Posterior vena cava (tissue), 2 donors: ENCODE measurements around the gene DCAF16. TPM values are rescaled to one million over a fixed set of nuclear protein-coding genes. Genes with fewer than 3 reads are reported as not detected.
"Not testable (repeated sequence)": the region's sequence is repeated elsewhere in the genome, so short reads cannot be mapped to it uniquely, and the experiment has no call there.

Experiments
- DNase-seq: peaks from one replicate; pipeline ENCODE4 v3.0.0-alpha.2; 2020; ENCODE audit warnings: low spot score
- intact Hi-C, 2 donors: fragments of 100-400 bp; cut with DNase I; formaldehyde crosslinking; loops; one replicate each; pipeline versions ENCODE4 v1.14.1 to v1.14.2; 2022 to 2023
- long read RNA-seq, 2 donors: library from polyadenylated mRNA; unstranded; transcript quantifications; one replicate each; pipeline ENCODE4 v2.0.0, GENCODE V29; 2020 to 2021
- total RNA-seq, 2 donors: library from RNA; stranded (reverse); fragmentation: NEBNext Ultra II Directional; extraction: Animal tissue kit (Norgen Biotek cat#: 25700); gene quantifications; one replicate each; pipeline ENCODE4 v1.2.1, GENCODE V29; 2021
- donor health status: DM: yes; HTN: yes; CAD: no.
- donor health status: DM: yes; HTN: yes; CAD: no.

DCAF16 gene
- 10 to 100 TPM; 25.1 to 25.9 TPM for total RNA-seq
- long read RNA-seq, donor 1, full-length matches to known transcripts = 1 of 2 reads
- long read RNA-seq, donor 1, partial matches to known transcripts = 0 of 2 reads
- long read RNA-seq, donor 1, other reads (novel, unspliced or antisense) = 1 of 2 reads
- long read RNA-seq, donor 2, full-length matches to known transcripts = 11 of 22 reads
- long read RNA-seq, donor 2, partial matches to known transcripts = 1 of 22 reads
- long read RNA-seq, donor 2, other reads (novel, unspliced or antisense) = 10 of 22 reads

- DNase-seq = peak; percentile 100
- intact Hi-C loops = loop anchor here in 1 of 2 donors (10.0 kb wide), 1 partner anchor 214 kb away; the partner anchor contains the start of gene LCORL
Observed at GRCh38 chr4:17810260-17811077, at the start of gene DCAF16, which contains the start of gene NCAPG. TSS of gene DCAF16 (minus strand) at chr4:17810757. CDS start at chr4:17804141, 6,616 bp downstream. TSS of gene NCAPG (plus strand) at chr4:17810979. CDS start at chr4:17811078, 99 bp downstream.

DNA sequence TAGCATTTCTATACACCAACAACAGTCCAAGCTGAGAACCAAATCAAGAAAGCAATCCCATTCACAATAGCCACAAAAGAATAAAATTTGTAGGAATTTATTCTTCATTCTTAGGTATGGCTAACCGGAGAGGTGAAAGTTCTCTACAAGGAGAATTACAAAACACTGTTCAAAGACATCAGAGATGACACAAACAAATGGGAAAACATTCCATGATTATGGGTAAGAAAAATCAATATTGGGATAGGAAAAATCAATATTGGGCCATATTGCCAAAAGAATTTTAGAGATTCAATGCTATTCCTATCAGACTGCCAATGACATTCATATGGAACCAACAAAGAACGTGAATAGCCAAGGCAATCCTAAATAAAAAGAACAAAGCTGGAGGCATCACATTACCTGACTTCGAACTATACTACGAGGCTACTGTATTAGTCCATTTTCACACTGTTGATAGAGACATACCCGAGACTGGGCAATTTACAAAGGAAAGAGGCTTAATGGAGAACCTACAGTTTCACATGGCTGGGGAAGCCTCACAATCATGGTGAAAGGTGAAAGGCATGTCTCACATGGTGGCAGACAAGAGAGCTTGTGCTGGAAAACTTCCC, 49.3 kb upstream of the DCAF16 start:
- intact Hi-C loops = no loop called here

DNA sequence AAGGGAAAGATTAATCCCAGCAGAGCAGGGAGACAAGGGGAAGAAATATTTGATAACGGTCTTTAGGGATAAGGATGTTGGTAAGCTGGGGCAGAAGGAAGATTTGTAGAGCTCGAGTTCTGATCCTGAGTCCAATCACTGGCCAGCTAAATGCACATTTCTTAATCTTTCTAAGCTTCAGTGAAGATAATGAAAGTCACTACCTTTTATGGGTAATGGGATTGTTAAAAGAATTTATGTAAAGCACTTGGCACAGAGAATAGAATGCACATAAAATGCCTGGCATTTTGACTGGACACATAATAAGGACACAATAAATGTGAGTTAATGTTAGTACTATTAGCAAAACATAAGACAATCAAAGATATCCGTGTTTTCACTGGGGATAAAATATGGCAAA, 43.5 kb upstream of the DCAF16 start:
- no peak for DNase-seq
- intact Hi-C loops = no loop called here

More for the DNA sequence above, 49.3 kb upstream of the DCAF16 start:
- no peak for DNase-seq

- intact Hi-C loops = no loop called here
- no peak for DNase-seq
Observed at GRCh38 chr4:17851959-17852358, 41.4 kb upstream of the DCAF16 start.

DNA sequence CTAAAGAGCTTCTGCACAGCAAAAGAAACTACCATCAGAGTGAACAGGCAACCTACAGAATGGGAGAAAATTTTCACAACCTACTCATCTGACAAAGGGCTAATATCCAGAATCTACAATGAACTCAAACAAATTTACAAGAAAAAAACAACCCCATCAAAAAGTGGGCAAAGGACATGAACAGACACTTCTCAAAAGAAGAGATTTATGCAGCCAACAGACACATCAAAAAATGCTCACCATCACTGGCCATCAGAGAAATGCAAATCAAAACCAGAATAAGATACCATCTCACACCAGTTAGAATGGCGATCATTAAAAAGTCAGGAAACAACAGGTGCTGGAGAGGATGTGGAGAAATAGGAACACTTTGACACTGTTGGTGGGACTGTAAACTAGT, 39.7 kb upstream of the DCAF16 start:
- DNase-seq, intact Hi-C loops: not testable (repeated sequence)

GRCh38 chr4:17846266-17846665, 35.7 kb upstream of the DCAF16 start:
- intact Hi-C loops = no loop called here
- DNase-seq = no peak

GRCh38 chr4:17823871-17824669, 13.5 kb upstream of the DCAF16 start:
- no peak for DNase-seq
- intact Hi-C loops = loop anchor here in 1 of 2 donors (10.0 kb wide), 1 partner anchor 771 kb away; no protein-coding TSS in a partner anchor

GRCh38 chr4:17817027-17817426, 6.5 kb upstream of the DCAF16 start:
- DNase-seq = no peak
- intact Hi-C loops = loop anchor here in 1 of 2 donors (10.0 kb wide), 1 partner anchor 208 kb away; the partner anchor contains the start of gene LCORL

GRCh38 chr4:17816142-17816541, 5.6 kb upstream of the DCAF16 start:
- intact Hi-C loops = loop anchor here in 1 of 2 donors (10.0 kb wide), 1 partner anchor 209 kb away; the partner anchor contains the start of gene LCORL
- peak; percentile 59 for DNase-seq

- DNase-seq = no peak
- intact Hi-C loops = loop anchor here in 1 of 2 donors (10.0 kb wide), 1 partner anchor 211 kb away; the partner anchor contains the start of gene LCORL
Observed at GRCh38 chr4:17814140-17814539, 3.6 kb upstream of the DCAF16 start.

- intact Hi-C loops = loop anchor here in 1 of 2 donors (10.0 kb wide), 1 partner anchor 212 kb away; the partner anchor contains the start of gene LCORL
- no peak for DNase-seq
Observed at GRCh38 chr4:17812801-17813200, 2.2 kb upstream of the DCAF16 start.

GRCh38 chr4:17812125-17812524, 1.6 kb upstream of the DCAF16 start:
- intact Hi-C loops = loop anchor here in 1 of 2 donors (10.0 kb wide), 1 partner anchor 213 kb away; the partner anchor contains the start of gene LCORL
- DNase-seq = no peak

DNA sequence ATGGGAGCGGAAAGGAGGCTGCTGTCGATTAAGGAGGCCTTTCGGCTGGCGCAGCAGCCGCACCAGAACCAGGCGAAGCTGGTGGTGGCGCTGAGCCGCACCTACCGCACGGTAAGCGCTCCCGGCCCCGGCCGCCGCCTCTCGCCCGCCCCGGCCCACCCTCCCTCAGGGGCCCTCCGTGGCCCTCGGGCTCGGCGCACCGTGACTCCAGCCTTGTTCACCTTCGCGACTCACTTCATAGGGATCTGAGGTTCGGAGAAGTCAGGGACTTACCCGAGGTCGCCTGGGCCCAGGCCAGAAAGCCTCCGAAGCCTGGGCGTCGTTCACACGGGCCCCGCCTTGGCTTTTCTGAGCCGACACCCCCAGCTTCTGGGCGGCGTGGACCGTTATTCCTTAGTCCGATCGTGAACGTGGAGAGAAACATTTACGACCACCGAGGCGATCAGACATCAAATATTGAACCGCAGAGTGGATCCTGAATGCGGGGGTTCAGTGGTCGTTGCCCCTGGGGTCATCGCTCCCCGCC, 584 bp upstream of the DCAF16 start:
- DNase-seq = peak; percentile 70
- intact Hi-C loops = loop anchor here in 1 of 2 donors (10.0 kb wide), 1 partner anchor 214 kb away; the partner anchor contains the start of gene LCORL

GRCh38 chr4:17809667-17810066, 890 bp downstream of the DCAF16 start:
- no peak for DNase-seq
- intact Hi-C loops = loop anchor here in 1 of 2 donors (10.0 kb wide), 1 partner anchor 215 kb away; the partner anchor contains the start of gene LCORL

- intact Hi-C loops = no loop called here
- no peak for DNase-seq
Observed at GRCh38 chr4:17807446-17807845, 3.1 kb downstream of the DCAF16 start.

- intact Hi-C loops = no loop called here
- no peak for DNase-seq
Observed at GRCh38 chr4:17805580-17806155, 4.9 kb downstream of the DCAF16 start.

- DNase-seq = no peak
- intact Hi-C loops = no loop called here
Observed at GRCh38 chr4:17797808-17798207, 12.7 kb downstream of the DCAF16 start.

- no peak for DNase-seq
- intact Hi-C loops = no loop called here
Observed at GRCh38 chr4:17794730-17795129, 15.8 kb downstream of the DCAF16 start.
